GM18519 (cell line): ENCODE measurements around the gene IFRD2.
"Not testable (repeated sequence)": the region's sequence is repeated elsewhere in the genome, so short reads cannot be mapped to it uniquely, and the experiment has no call there.

Experiments
- ATAC-seq: cut with Tn5 transposase; IDR thresholded peaks from one replicate; pipeline ENCODE4 v1.9.1; 2021; ENCODE audit warnings: mild to moderate bottlenecking, moderate library complexity; ENCODE audit not compliant: unreplicated experiment, low FRiP score

IFRD2 gene

DNA sequence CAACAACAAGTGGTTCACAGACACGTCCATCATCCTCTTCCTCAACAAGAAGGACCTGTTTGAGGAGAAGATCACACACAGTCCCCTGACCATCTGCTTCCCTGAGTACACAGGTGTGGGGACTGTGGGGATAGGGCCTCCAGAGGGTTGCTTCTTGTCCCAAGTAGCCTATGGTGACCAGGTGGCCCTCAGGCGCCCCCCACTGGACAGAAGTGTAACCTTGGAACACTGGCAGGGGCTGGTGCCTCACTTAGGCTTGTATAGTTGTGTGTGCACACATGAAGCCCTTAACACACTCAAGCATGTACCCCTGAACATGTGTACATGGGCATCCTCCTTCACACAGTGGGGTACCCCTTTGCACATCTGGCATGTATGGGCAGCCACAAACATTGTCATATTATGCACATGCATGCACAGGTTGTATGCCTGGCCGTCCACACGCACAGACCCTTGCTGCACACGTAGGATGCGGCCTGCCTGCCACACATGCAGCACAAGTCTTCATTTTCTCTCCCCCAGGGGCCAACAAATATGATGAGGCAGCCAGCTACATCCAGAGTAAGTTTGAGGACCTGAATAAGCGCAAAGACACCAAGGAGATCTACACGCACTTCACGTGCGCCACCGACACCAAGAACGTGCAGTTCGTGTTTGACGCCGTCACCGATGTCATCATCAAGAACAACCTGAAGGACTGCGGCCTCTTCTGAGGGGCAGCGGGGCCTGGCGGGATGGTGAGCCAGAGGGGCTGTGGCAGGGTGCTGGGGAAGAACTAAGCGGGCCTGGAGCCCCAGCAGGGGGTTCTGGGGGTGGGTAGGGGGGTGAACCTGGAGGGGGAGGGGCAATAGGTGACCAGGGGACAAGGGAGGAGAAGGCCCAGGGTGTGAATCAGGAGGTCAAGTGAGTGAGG, 35.0 kb downstream of the IFRD2 start:
- ATAC-seq, result no peak

- no peak for ATAC-seq
Observed at GRCh38 chr3:50255251-50255615, 37.0 kb downstream of the IFRD2 start.

DNA sequence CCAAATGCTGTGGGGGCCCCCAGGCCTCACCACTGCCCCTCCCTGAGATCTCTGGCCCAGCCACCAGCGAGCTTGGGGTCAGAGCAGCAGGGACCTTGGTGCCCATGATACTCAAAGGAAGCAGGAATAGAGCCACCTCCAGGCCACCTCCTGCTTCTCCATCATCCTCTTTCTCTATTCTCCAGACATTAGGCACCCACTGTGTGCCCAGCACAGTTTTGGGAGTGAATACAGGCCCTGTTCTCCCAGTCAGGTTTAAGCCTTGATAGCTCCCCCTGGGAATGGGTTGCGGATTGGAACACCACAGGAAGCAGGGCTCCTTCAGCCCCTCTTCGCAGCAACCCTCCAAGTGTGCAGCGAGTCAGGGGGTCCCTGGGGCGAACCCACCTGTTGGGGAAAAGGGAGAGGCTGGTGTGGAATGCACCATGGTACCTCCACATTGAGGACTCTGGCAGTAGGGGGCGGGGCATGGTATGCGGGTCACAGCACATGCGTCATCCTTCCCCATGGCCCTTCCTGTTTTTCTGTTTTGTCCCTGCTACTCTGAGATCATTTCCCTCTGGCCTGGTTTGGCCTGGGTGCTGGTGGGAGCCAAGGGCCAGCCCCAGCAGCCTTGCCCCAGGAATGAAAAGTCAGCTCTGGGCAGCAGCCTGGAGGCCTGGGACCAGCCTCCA, 37.5 kb downstream of the IFRD2 start:
- no peak for ATAC-seq

- ATAC-seq, result no peak
Observed at GRCh38 chr3:50251220-50251619, 41.0 kb downstream of the IFRD2 start.

DNA sequence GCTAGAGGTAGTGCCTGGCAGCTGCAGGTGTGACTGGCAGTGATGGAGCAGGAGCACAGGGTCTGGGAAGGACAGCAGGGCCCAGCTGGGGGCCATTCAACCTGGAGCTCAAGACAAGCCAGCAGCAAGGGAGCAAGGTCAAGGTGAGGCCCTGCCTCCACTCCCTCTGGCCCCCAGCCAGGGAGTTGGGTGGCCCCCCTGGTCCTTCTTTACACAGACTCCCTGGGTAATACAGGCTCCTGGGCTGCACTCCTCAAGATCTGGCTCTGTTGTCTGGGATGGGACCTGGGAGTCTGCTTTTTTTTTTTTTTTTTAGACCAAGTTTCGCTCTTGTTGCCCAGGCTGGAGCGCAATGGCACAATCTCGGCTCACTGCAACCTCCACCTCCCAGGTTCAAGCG, 41.7 kb downstream of the IFRD2 start:
- ATAC-seq, result no peak

DNA sequence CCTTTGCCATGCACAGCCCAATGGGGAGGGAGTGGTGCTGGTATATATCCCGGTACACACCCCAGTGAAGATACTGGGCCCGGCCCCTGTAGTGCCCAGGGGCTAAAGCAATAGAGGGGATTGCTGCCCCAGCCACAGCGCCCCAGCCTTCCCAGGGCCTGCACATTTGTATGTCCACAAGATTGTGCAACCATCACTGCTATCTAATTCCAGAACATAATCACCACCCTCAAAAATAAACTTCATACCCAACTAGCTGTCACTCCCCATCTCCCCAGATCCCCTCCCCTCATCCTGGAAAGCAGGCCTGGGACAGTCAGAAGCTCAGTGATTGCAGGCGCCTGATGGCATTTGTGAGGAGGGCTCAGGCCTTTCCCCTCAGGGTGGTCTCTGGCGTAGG, 42.8 kb downstream of the IFRD2 start:
- no peak for ATAC-seq

DNA sequence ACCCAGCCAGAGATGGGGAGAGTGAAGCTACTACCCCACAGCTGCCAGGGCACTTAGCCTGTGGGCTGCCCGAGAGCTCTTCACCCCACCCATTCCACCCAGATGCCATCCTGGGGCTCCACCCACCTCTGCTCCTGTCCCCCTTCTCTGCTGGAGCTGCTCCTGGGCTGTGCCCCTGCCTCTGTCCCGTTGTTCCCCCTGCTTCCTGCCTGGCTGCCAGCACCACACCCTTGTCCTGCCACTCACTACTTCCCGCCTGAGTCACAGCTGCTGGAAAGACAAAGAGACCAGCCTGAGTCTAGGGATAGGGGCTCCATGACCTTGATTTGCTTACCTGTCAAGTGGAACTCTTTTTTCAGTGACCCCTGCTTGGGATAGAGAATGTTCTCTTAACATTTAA, 43.8 kb downstream of the IFRD2 start:
- no peak for ATAC-seq

- peak; percentile 48 for ATAC-seq
Observed at GRCh38 chr3:50246517-50246954, 45.7 kb downstream of the IFRD2 start.

DNA sequence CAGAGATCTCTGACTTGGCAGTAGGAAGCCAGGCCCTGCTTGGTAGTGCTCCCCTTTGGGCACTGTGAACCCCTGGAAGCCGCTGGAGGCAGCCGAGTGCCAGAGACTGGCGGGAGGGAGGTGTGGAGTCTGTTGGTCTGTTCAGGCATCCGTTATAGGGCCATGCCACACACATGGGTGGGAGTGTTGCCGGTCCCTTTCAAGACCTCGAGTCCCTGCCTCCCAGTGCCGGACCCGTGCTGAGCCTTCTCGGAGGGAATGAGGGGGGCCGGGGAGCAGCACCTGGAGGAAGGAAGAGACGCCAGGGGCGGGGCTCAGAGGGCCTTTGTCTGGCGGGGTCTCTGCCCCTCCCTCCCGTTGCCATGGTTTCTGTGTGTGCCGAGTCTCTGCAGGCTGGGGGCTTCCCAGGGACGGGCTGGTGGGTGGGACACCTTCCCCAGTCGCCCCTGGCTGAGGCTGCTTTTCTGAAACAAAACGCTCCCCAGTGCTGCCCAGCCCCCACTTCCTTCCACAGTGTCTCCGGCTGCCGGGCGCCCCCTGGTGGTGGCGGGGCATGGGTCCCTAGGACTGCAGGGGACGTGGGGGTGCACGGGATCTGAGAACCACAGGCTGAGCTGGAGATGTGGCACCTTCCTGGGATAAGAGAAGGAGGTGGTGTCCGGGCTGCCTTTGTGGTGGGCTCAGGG, 46.3 kb downstream of the IFRD2 start:
- ATAC-seq, result peak; percentile 30

DNA sequence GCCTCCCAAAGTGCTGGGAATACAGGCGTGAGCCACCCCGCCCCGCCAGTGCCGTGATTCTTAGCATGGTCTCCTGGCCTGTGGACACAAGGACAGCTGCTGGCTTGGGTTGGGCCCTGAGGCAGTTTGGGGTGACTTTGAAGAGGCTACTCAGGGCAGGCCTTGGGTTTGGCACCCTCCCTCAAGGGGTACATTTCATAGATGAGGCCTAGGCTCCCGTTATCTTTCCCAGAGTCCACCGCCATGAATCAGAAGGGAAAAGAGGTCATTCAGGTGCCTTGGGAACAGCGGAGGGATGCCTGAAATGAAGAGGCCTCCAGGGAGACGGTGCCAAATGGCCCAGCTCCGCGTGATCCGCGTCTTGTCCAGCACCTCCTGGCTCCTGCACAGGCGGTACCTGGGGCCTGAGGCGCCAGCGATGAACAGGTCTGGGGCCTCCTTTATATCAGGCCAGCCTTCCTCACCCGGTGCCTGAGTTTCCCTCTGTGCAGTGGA, 46.9 kb downstream of the IFRD2 start:
- no peak for ATAC-seq

DNA sequence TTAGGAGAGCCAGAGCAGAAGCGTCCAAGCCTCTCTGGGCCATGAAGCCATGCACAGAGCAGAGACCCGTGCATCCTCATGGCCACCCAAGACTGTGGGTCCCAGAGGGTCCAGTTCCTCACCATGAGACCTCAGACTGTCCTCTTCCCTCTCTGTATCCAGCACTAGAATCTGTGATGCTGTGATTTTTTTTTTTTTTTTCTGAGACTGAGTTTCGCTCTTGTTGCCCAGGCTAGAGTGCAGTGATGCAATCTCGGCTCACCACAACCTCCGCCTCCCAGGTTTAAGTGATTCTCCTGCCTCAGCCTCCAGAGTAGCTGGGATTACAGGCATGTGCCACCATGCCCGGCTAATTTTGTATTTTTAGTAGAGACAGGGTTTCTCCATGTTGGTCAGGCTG, 47.4 kb downstream of the IFRD2 start:
- ATAC-seq, result not testable (repeated sequence)

- no peak for ATAC-seq
Observed at GRCh38 chr3:50243543-50243895, 48.7 kb downstream of the IFRD2 start.

DNA sequence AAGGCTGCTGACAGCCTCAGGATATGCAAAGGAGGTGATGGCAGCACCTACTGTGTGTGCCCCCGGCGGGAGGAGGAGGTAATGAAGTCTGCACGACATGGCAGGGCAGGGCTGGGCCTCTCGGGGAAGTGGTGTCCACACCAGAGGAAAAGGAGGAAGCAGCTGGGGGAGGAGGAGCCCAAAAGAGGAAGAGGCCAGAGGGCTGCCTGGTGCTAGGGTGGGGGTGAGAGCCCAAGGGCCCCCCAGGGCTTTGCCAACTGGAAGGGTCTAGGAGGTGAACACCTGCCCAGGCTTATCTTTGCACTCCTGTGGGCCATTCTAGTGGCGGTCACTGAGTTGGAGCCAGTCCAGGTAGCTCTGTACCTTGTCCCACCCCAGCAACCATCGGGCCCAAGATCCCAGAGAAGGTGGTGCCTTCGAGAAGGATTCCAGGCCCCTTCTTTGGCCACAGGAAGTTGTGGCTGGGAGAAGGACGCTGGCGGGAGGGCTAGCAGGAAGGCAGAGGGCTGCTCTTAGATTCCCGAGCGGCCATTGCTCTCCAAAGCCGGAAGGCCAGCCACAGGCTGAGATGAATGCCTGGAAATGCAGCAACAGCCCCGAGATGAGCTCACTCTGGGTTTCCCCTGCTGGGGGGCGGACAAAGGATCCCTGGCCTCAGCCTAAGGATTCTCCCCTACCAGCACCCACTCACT, 49.2 kb downstream of the IFRD2 start:
- no peak for ATAC-seq

DNA sequence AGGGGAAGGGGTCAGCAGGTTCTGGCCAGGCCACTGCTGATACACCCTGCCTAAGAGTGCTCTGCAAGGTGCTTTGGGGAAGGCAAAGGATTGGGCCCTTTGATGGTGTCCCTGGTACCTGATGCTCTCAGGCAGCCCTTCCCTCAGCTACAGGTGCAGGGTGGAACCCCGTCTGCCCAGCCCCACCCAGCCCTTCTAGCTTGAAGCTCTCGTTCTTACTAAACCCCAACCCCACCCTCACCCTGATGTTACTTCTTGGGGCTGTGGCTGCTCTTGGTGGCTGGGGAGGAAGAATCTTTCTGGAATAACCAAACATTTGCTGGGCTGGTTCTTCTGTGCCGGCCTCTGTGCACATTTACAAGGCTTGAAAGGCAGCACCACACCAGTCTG, 49.9 kb downstream of the IFRD2 start:
- no peak for ATAC-seq

GRCh38 chr3:50241713-50242380, 50.4 kb downstream of the IFRD2 start:
- ATAC-seq, result no peak

DNA sequence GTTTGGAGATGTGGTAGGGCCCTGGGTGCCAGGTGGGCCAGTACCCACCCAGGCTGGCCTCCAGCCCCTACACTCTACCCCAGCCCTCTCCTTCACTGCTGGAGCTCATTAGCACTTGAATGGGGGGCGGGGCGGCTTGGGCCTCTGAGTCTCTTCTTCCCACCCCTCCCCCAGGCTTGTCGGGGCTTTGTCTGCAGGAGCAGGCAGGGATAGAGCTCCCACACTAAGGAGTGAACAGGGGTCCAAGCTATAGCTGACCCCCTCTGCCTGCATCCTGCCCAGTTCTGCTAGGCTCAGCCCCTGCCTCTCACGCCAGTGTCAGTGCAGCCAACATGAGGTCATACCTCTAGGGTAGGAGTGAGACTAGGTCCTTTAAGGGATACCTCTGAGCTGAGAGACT, 51.1 kb downstream of the IFRD2 start:
- no peak for ATAC-seq

GRCh38 chr3:50239649-50240048, 52.6 kb downstream of the IFRD2 start:
- no peak for ATAC-seq

- no peak for ATAC-seq
Observed at GRCh38 chr3:50238549-50239026, 53.6 kb downstream of the IFRD2 start.

DNA sequence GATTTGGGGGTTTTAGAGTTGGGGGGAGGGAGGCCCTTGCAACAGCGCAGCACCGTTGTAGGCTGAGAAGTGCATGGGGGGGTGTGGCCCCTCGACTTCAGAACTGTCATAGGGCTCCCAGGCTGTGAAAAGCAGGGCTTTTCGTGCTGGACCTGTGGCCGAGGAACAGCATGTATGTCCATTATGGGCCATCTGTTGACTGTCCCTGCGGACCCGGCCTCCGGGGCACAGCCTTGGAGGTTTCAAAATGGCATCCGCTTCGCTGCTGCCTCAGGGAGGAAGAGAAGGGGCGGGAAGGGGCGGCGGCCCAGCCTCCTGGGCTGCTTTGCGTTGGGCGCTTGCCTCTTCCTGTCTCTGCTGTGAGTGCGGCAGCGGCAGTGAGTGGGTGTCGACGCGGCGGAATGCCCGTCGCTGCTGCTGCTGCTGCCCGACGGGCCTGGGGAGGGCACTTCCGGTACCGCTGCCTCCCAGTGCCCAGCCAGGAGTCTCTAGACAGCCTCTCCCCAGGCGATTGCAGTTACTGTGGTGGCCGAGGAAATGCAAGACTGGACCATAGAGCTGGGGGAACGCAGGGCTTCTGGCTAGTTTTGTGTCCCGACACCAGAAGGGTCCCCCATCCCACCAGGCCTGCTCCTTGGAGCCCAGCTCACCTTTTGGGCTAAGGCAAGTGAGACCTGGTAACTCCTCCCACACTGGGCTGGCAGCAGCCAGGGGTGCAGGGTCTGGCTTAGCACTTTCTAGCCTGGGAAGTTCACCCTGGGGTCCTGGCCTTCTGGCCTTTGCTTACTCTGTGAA, 54.3 kb downstream of the IFRD2 start:
- ATAC-seq, result peak; percentile 30
